B cell (primary cell): ENCODE results near the gene SPATA12.

Experiments
- CTCF ChIP-seq: fragments of 200-600 bp; IDR thresholded peaks from one replicate; pipeline ENCODE4 v1.8.0; 2022; ENCODE audit warnings: antibody characterized with exemption, mild to moderate bottlenecking
- EZH2 ChIP-seq: IDR thresholded peaks from 2 replicates; pipeline ENCODE4 v1.6.1; 2012; ENCODE audit warnings: borderline replicate concordance, low read depth, mild to moderate bottlenecking, moderate library complexity, low read length; ENCODE audit not compliant: insufficient read depth, poor library complexity, severe bottlenecking

- no peak for TF ChIP-seq CTCF
- no peak for TF ChIP-seq EZH2
Observed at GRCh38 chr3:57068437-57069089, 8.1 kb downstream of the SPATA12 start.
